GM21825 (cell line): ENCODE data around the gene NCKAP5L.
"Not testable (repeated sequence)": the region's sequence is repeated elsewhere in the genome, so short reads cannot be mapped to it uniquely, and the experiment has no call there.

Experiments used
- ATAC-seq: cut with Tn5 transposase; IDR thresholded peaks from one replicate; pipeline ENCODE4 v1.9.1; 2021; ENCODE audit warnings: mild to moderate bottlenecking, moderate library complexity; ENCODE audit not compliant: unreplicated experiment

Gene NCKAP5L

DNA sequence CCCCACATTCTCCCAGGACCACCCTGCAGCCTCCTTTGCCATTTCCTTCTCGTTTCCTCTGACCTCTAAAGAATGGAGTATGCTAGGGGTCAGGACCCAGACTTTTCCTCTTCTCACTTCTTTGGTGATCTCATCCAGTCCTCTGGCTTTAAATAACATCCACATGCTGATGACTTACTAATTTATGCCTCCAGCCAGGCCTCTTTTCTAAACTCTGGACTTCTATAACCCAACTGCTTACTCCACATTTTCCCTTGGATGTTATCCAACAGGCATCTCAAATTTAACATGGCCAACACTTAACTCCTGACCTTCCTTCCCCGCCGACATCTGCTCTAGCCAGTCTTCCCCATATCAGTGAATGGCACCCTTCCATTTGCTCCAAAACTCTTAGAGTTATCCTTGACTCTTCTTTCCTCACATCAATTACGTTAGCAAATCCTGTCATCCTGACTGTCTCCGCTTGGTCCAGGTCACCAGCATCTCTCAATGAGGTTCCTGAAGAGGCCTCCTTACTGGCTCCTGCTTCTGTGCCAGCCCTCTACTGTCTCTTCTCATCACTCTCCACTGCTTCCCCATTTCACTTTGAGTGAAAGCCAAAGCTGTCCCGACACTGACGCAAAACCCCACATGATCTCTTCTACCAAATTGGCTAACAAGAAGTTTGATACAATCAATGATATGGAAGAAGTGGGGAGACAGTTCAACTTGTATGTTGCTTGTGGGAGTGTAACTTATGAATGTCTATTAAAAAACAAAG is 44.1 kb downstream of the NCKAP5L start:
- ATAC-seq: no peak

DNA sequence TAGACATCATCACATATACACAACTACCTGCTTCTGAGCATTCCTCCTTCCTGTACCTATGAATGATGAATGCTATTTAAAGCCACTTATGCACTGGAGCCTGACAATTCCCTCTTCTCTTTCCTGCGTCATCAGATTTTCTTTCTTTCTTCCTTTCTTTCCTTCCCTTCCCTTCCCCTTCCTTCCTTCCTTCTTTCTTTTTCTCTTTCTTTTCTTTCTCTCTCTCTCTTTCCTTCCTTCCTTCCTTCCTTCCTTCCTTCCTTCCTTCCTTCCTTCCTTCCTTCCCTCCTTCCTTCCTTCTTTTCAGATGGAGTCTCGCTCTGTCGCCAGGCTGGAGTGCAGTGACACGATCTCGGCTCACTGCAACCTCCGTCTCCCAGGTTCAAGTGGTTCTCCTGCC is 47.3 kb downstream of the NCKAP5L start:
- ATAC-seq: not testable (repeated sequence)

DNA sequence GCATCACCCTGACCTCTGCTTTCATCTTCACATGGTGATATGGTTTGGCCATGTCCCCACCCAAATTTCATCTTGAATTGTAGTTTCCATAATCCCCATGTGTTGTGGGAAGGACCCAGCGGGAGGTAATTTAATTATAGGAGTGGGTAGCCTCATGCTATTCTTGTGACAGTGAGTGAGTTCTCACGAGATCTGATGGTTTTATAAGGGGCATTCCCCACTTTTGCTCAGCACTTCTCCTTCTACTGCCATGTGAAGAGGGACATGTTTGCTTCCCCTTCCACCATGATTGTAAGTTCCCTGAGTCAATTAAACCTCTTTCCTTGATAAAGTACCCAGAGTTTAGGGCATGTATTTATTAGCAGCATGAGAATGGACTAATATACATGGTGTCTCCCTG is 48.6 kb downstream of the NCKAP5L start:
- no peak for ATAC-seq

DNA sequence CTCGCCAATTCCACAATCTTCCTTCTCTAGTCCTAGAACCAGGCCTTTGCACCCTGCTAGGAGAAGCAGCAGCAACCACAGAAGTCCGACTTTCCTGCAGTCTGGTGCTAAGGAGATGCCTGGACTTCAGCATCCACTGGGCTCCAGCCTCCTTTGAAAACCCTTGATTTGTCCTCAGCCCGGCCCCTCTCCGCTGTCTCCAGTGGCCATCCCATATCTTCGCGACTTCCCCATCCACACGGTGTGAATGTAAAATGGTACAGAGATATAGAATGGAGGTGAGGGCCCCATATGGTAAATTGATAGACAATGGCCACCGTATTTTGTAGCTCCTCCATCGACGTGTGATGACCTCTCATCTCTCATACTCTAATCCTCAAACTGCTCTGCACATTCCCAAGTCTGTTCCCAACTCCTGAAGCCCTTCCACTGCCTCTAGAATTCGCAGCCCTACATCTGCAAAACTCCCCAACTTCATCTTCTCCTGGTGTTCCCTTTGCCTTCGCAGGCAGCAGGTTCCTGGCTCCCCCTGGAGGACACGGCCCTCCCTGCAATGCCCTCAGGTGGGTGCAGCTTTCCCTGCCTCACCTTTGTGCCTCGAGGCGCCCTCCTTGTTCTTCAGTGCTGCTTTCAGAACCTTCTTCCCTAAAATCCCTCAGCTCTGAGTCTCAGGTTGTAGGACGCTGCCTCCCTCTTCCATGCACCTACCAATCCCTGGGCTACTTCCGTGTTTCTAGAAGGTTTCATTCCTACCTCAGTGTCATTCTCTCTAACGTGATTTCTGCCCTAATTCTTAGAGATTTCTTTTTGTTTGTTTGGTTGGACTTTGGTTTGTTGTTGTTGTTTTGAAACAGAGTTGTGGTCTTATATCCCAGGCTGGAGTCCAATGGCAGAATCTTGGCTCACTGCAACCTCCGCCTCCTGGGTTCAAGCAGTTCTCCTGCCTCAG is 50.1 kb downstream of the NCKAP5L start:
- no peak for ATAC-seq

DNA sequence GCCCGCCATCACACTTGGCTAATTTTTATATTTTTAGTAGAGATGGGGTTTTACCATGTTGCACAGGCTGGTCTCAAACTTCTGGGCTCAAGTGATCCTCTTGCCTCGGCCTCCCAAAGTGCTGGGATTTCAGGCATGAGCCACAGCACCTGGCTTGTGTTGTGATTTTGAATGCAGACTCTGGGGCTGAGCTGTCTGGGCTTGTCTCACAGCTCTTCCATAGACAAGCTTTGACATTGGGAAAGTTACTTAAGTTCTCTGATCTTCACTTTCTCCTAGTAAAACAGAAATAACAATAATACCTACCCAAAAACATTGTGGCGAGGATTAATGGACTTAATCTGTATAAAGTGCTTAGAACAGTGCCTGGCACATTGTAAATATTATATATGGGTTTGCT is 50.9 kb downstream of the NCKAP5L start:
- no peak for ATAC-seq

DNA sequence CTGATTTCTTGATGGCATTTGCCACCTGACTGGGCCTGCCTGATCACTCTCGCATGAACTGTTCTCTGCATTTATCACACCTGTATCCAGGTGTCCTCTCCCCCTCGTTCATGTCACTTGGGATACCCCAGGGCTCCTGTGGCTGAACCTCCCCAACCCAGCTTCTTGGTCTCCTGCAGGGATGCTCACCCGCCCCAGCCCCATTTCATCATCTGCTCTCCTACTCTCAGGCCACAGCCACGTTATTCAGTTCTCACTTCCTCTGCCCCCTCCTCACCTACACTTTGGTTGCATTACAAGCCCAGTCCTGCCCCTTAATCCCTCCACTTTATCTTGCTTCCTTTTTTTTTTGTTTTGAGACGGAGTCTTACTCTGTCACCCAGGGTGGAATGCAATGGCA is 51.4 kb downstream of the NCKAP5L start:
- ATAC-seq: no peak

DNA sequence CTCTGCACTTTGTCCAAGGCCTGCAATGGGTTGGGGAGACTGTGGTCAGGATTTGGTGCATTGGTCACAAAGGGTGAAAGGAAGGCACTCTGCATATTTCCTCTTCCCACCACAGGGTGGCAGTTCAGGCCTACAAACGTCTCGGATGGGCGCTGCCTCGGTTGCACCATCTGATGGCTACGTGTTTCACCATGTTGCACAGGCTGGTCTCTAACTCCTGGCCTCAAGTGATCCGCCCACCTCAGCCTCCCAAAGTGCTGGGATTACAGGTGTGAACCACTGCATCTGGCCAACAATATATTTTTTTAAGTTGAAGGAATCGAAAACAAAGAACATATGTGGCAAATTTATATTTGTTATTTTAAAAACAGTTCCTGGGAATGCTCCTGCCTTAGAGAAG is 51.8 kb downstream of the NCKAP5L start:
- no peak for ATAC-seq

DNA sequence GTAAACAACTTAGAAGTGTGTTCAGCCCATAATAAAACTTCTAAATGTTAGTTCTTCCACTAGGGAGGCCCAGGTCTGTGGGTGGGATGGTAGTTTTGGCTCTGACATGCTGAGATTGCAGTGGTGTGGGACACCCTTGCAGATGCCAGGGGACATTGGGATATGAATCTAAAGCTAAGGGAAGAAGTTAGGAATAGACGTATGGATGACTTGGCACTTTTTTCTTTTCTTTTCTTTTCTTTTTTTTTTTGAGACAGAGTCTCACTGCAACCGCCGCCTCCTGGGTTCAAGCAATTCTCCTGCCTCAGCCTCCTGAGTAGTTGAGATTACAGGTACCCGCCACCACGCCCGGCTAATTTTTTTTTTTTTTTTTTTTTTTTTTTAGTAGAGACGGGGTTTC is 55.1 kb downstream of the NCKAP5L start:
- ATAC-seq: not testable (repeated sequence)

DNA sequence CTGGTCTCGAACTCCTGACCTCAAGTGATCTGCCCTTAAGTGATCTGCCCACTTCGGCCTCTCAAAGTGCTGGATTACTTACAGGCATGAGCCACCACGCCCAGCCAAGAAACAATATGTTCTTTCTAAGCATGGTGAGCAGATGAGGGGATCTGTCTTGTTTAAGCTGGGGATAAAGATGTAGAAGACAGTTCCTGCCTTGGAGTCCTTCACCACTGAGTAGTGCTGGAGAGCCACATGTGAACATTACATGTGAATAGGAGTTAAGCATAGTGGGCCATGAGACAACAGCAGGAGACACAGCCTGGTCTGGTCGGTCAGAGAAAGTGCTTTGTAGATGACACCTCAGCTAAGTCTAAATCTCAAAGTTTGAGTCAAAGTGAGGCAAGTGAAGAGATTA is 60.9 kb downstream of the NCKAP5L start:
- ATAC-seq: no peak

DNA sequence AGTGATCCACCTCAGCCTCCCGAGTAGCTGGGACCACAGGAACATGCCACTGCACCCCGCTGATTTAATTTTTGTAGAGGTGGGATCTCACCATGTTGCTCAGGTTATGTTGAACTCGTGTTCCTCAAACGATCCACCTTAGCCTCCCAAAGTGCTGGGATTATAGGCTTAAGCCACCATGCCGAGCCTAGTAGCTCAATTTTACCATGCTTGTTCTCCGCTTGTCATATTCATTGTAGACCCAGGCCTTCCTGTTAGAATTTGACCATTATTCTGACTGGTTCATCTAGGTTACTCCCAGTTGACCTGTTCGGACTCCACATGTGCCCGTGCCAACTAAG is 62.1 kb downstream of the NCKAP5L start:
- ATAC-seq: no peak

DNA sequence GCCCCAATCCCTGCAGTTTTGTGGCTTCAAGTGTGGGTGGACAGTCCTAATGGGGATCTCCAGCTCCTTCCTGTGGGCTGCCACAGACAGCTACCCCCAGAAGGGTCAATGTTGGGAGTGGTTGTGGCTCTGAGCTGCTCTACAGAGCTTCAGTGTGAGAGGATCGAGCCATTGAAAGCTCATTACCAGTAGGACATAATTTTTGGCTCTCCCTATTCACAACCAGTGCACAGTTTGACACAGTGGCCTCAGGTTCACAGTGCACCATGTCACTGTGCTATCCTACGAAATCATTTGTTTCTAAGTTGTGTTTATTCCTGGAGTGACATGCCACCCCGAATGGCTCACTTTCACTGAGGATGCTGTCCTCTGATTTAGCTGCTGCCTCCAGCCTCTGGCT is 64.1 kb downstream of the NCKAP5L start:
- ATAC-seq: no peak

DNA sequence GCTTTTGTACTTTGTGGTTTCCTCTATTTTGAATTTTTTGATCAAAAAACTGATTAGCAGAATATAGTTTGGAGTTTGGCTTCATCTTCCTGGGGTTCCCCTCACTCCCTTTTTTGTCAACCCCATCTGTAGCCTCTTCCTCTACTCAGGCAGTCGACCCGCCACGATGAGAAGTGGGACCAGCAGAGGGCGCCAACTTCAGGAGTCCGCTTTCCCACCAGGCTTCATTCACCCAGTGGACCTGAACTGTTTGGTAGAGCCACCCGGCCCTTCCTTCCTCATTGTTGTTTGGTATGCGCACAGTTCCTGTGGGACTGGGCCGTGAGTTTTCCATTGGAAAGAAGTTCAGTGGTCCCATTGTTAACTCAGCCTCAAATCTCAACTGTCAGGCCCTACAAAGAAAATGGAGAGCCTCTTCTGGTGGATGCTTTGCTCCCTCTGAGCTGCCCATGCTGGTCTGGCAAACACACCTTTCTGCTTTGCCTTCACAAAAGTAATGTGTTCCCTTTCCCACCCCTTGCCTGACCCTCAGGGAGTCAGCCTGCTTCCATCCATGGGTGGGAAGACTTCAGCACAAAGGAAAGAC is 65.1 kb downstream of the NCKAP5L start:
- no peak for ATAC-seq

DNA sequence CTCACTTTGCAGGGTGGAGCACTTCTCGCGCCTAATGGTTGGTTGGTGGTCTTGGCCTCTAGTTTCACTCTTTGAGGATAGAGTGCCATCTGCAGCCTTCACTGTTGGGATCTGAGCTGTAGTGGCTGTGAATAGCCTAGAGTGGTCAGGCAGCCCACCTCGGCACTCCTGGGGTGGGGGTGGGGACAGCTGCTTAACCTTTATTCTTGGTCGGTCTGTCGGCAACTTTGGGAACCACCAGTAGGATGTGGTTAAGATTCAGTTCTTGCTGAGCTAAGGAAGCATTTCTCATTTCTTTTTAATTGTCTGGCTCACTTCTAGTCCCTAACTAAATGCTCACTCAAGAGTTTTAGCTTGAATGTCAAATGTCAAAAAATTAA is 65.8 kb downstream of the NCKAP5L start:
- no peak for ATAC-seq

DNA sequence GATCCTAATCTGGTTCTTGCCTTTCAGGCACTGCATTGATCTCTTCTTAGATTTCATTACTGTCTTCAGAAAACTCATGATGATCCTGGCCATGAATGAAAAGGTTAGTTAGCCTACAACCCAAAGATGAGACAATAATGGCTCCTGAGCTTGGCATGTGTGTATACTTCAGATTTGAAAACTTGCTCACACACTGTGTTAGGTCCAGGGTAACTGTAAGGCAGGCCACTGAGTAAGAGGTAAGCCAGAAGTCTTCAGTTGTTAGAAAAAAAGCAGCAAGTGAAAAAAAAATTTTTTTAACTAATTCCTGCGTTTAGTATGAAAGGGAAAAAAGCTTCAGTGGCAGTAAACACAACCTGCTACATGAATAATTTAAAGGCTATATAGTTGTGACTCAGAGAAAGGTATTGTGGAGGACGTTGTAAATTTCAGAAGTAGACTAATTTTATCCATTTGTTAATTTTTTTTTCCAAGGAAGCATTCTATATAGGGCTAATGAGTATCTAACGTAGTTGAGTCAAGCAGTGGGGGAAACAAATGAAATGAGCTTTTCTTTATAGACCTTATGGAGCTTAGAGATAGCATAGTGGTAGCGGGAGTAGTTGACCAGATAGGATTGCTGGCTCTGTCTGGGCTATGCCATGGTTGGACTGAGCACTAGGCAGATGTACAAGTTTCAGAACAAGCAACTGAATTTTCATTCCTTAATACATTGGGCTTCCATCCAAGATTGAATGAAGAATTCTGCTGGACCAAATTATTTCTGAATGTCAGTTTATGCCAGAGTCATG is 66.3 kb downstream of the NCKAP5L start:
- no peak for ATAC-seq

DNA sequence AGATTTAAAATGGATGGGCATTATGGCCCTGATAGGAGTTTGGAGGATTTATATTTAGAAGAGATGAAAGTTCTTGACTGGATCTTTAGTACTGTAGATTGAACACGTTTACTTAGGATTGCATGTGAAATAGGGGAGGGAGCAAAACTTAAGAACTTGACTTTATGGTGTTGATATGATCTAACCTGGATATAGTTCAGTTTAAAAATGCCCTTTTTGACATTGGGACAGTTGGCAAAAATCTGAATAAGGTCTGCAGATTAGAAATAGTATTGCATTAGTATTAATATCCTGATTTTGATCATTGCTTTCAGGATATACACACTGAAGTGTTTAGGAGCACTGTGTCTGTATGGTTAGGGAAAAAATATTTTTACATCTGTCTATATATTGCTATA is 77.2 kb downstream of the NCKAP5L start:
- ATAC-seq: no peak

DNA sequence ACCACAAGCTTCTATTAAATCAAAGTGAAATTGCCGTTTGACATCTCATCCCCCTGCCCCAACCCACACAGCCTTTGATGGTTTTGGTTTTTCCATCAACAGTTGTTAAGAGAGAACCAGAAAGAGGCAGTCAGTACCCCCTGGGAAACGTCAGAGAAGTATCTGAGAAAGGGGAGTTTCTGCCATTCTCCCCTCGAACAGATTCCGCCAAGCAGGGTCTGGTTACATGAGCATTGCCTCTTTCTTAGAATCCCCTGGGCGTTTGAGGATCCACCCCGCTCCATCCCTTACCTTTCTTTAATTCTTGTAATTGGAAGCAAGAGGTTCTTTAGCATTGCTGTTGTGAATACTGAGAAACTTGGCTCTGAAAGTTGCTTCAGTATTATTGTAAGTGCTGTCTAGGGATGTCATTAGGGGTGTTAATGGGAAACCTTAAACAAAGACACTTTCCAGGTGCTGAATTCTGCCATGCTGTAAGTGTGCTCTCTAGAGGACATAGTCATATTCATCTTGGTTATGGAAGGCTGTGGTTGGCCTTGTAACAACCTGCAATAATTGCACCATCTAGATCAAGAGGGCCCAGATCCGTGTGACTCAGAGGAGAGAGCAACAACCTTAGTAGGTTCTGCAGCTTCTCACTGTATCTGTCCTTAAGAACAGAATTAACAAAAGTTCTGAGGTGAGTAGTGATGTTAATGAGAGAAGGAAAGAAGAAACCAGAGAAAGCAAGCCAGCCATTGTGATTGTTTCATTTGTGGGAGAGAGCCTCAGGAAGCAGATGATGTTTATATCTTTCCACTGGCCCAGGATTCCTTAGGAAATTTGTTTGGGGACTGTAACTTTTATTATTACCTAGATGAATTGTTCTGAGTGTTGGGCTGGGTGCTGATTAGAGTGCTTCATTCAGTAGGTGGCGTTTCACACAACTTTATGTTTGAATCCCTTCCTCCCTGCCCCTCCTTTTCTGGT is 77.9 kb downstream of the NCKAP5L start:
- peak; percentile 39 for ATAC-seq

DNA sequence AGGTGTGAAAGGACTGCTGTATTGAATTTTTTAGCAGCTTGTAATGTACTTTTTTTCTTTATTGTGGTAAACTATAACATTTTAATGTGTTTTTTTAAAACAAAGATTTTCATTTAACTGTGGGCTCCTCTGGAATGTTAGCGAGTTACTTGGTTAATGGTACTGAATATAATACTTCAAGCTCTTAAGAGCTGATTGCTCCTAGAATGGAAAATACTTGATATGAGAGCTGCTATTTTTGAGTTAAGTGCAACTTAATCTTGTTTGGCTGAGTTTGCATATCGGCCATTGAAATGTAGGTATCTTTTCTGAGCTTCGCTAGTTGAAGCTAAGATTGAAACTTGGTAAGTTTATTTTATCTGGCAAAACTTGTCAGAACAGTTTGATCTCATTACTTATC is 79.4 kb downstream of the NCKAP5L start:
- ATAC-seq: no peak

DNA sequence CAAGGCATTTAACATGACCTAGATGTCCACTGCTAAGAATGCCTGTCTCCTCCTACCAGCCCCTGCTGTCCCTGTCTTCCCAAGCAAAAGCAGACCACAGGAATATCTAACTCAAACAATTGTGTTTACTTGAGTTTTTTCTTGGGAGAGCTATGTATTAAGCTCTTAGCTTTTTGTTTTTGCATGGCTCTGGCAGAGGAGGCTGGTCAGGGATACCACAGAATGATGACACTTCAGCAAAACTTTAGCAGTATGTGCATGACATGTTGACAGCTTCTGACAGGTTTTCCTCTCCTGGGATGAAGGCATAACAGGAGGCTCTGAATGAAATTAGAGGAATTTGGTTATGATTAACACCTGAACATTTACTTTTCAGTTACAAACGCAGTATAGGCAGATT is 79.9 kb downstream of the NCKAP5L start:
- no peak for ATAC-seq

DNA sequence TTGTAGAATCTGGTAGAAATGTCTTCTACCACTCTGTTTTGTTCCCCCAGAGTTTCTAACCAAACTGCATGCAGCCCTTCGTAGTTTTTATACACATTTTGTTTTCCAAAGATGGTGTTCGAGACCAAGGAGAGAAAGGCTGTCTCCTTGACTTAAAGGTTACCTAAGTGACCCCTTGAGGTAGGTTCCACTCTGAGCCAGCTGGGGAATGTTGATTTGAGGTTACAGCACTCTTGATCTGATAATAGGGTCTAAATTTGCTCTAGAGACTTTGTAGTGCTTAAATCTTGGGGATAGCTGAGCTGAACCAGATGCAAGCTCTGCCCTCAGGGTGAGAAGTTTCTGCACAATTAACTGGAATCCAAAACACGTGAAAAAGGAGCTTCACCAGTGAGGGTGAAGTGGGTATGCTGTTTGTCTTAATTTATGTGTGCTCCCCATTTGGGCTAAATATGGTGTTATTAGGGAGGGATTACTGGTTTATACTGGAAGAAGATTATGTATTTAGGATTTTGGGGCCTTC is 83.8 kb downstream of the NCKAP5L start:
- no peak for ATAC-seq
